B cell (primary cell): Measurements from ENCODE around the gene HYPK. TPM values are rescaled to one million over a fixed set of nuclear protein-coding genes. Genes with fewer than 3 reads are reported as not detected.

Experiments used
- ATAC-seq: fragments of 200-7000 bp; cut with Tn5 transposase; one replicate; pipeline ENCODE4 v1.10.0; 2021; ENCODE audit warnings: low read depth, mild to moderate bottlenecking, moderate number of reproducible peaks, moderate library complexity
- CTCF ChIA-PET: fragments of 350-600 bp; sonication (Branson Sonifier 250); formaldehyde crosslinking; loops from one replicate; lab custom pipeline; 2021; ENCODE audit warnings: antibody characterized with exemption, inconsistent platforms; lab: Charles Lee
- POLR2A ChIA-PET: fragments of 350-600 bp; sonication (Branson Sonifier 250); formaldehyde crosslinking; loops from one replicate; lab custom pipeline; 2021; ENCODE audit warnings: antibody characterized with exemption; lab: Charles Lee
- DNase-seq: peaks from one replicate; pipeline ENCODE4 v3.0.0; 2013
- H2AFZ ChIP-seq: 2 replicates; pipeline ENCODE4 v1.6.1; 2012; ENCODE audit warnings: mild to moderate bottlenecking, low read depth, low read length; ENCODE audit not compliant: insufficient read depth, poor library complexity, severe bottlenecking
- H3K27ac ChIP-seq, 2 donors: 1 replicate in 1 of 2; 2 replicates in 1 of 2; pipeline ENCODE4 v1.5.1; 2012 to 2013; ENCODE audit warnings: low read length in 2 of 2, mild to moderate bottlenecking in 2 of 2, moderate library complexity in 1 of 2
- H3K27me3 ChIP-seq, 4 experiments: fragments of 200-600 bp in 1 of 4; sonication (generic) in 1 of 4; replicated peaks in 1 of 4; 1 replicate in 2 of 4; 2 replicates in 2 of 4; pipeline versions ENCODE4 v1.6.1 to v1.7.0; 2013 to 2016; ENCODE audit warnings: low read length in 3 of 4, mild to moderate bottlenecking in 2 of 4, mixed read lengths in 1 of 4, moderate library complexity in 1 of 4; ENCODE audit not compliant: insufficient read depth in 4 of 4, control insufficient read depth in 3 of 4; ENCODE audit errors: control extremely low read depth in 1 of 4
- H3K36me3 ChIP-seq, 2 experiments: replicated peaks in 1 of 2; 1 replicate in 1 of 2; 2 replicates in 1 of 2; pipeline versions ENCODE4 v1.6.1 to v1.7.1; 2013; ENCODE audit warnings: low read length in 1 of 2; ENCODE audit not compliant: insufficient read depth in 2 of 2, control insufficient read depth in 1 of 2; ENCODE audit errors: control extremely low read depth in 1 of 2, extremely low read depth in 1 of 2
- H3K4me1 ChIP-seq, 2 donors: fragments of 200-600 bp in 1 of 2; sonication (generic) in 1 of 2; 1 replicate in 1 of 2; 2 replicates in 1 of 2; pipeline versions ENCODE4 v1.5.1 to v1.6.1; 2013 to 2017; ENCODE audit warnings: low read length in 2 of 2; ENCODE audit not compliant: control insufficient read depth in 2 of 2, insufficient read depth in 2 of 2
- H3K4me2 ChIP-seq: replicated peaks from 2 replicates; pipeline ENCODE3; 2012; ENCODE audit warnings: mild to moderate bottlenecking, low read depth, low read length; ENCODE audit not compliant: poor library complexity, severe bottlenecking
- H3K4me3 ChIP-seq, 5 experiments: fragments of 200-600 bp in 1 of 5; sonication (generic) in 1 of 5; 1 replicate in 3 of 5; 2 replicates in 2 of 5; pipeline versions ENCODE4 v1.5.1 to v1.7.0; 2011 to 2016; ENCODE audit warnings: low read length in 4 of 5, mild to moderate bottlenecking in 4 of 5, low read depth in 2 of 5, control low read depth in 1 of 5, moderate library complexity in 1 of 5; ENCODE audit not compliant: insufficient read depth in 1 of 5; ENCODE audit errors: control extremely low read depth in 1 of 5, extremely low read depth in 1 of 5
- H3K79me2 ChIP-seq: fragments of 200-600 bp; sonication (generic); one replicate; pipeline ENCODE4 v1.6.0; 2016; ENCODE audit warnings: low read length; ENCODE audit not compliant: control insufficient read depth, insufficient read depth
- H3K9ac ChIP-seq: fragments of 200-600 bp; sonication (generic); 2 replicates; pipeline ENCODE4 v1.6.1; 2017; ENCODE audit warnings: mild to moderate bottlenecking, low read length, moderate library complexity
- H3K9me3 ChIP-seq, 3 donors: one replicate each; pipeline versions ENCODE4 v1.6.1 to v1.7.1; 2013; ENCODE audit warnings: low read length in 2 of 3; ENCODE audit not compliant: control insufficient read depth in 2 of 3, insufficient read depth in 1 of 3; ENCODE audit errors: control extremely low read depth in 1 of 3
- H4K20me1 ChIP-seq: 2 replicates; pipeline ENCODE4 v1.6.0; 2012; ENCODE audit warnings: mild to moderate bottlenecking, low read length; ENCODE audit not compliant: insufficient read depth, control insufficient read depth, poor library complexity, severe bottlenecking
- H3K27ac Mint-ChIP-seq: one replicate; pipeline ENCODE4 v1.8.0; 2021; ENCODE audit warnings: mixed read lengths
- H3K27me3 Mint-ChIP-seq: one replicate; pipeline ENCODE4 v1.8.0; 2021; ENCODE audit warnings: mixed read lengths
- H3K4me1 Mint-ChIP-seq: one replicate; pipeline ENCODE4 v1.8.0; 2021; ENCODE audit warnings: mixed read lengths
- H3K4me3 Mint-ChIP-seq: one replicate; pipeline ENCODE4 v1.8.0; 2021; ENCODE audit warnings: mixed read lengths
- H3K9me3 Mint-ChIP-seq: one replicate; pipeline ENCODE4 v1.8.0; 2022; ENCODE audit warnings: mixed read lengths; ENCODE audit not compliant: insufficient read depth
- CTCF ChIP-seq: fragments of 200-600 bp; IDR thresholded peaks from one replicate; pipeline ENCODE4 v1.8.0; 2022; ENCODE audit warnings: antibody characterized with exemption, mild to moderate bottlenecking
- EZH2 ChIP-seq: IDR thresholded peaks from 2 replicates; pipeline ENCODE4 v1.6.1; 2012; ENCODE audit warnings: borderline replicate concordance, low read depth, mild to moderate bottlenecking, moderate library complexity, low read length; ENCODE audit not compliant: insufficient read depth, poor library complexity, severe bottlenecking
- WGBS: methylation state at CpG from one replicate; pipeline ENCODE4 v1.1.5; 2013; ENCODE audit warnings: missing lambda C conversion rate; ENCODE audit not compliant: insufficient coverage; 5-methylcytosine and 5-hydroxymethylcytosine counted together
- intact Hi-C: fragments of 100-400 bp; cut with micrococcal nuclease; formaldehyde crosslinking; loops from one replicate; pipeline ENCODE4 v1.10.0; 2022
- polyA plus RNA-seq: library from polyadenylated mRNA; depleted of rRNA; stranded (reverse); fragments of >200 nt; gene quantifications from 2 replicates; pipeline ENCODE4 v1.2.3, GENCODE V29; 2012
- total RNA-seq, 2 donors: library from RNA; stranded (reverse); fragments of 120-200 nt in 1 of 2; gene quantifications; 1 replicate in 1 of 2; 2 replicates in 1 of 2; pipeline versions ENCODE4 v1.2.3 to v1.2.4, GENCODE V29; 2013 to 2022

Gene HYPK
- total and polyA plus RNA-seq, 2 donors (not counting 1 experiment from before 2014, with no cell fraction given), result 23.5 to 25.7 TPM

- Histone ChIP-seq H3K27me3 (no peaks in the 10 kb centered on the region), H3K79me2 (peaks cover 37% of the 10 kb centered on the region), H3K4me2 (peak overlapping the region; percentile 43), H3K9ac (no peak overlapping the region), H4K20me1 (peaks cover 15% of the 10 kb centered on the region), H3K4me3 (peak overlapping the region in 1 of 5 experiments; percentile 9), H3K4me1 (peaks cover 37 to 64% of the 10 kb centered on the region in 2 donors), H3K9me3 (peaks cover 0 to 6% (median 0%) of the 10 kb centered on the region in 3 donors), H3K27ac (peak overlapping the region; percentile 71 to 75), H3K36me3 (peaks cover 0 to 14% of the 10 kb centered on the region in 2 experiments), H2AFZ (no peak overlapping the region)
- H3K4me3 Mint-ChIP-seq, result peak overlapping the region; percentile 77
- peak overlapping the region; percentile 87 for H3K27ac Mint-ChIP-seq
- POLR2A ChIA-PET, result interaction anchor here (0.7 to 5.3 kb wide), 4 partner anchors 11 to 40 kb away, joined by 3 to 72 read pairs (median 3); partner anchors contain the start of genes ELL3 and HYPK
- H3K4me1 Mint-ChIP-seq, result peaks cover 49% of the 10 kb centered on the region
- WGBS, result 20% methylated on average over 1 of the region's 3 CpGs
- H3K9me3 Mint-ChIP-seq, result no peaks in the 10 kb centered on the region
- intact Hi-C loops, result no loop called here
- CTCF ChIA-PET, result interaction anchor here (1.1 to 8.7 kb wide), 5 partner anchors 8 to 35 kb away, joined by 4 to 150 read pairs (median 5); partner anchors contain the start of genes ELL3, MFAP1 and SERINC4
- ATAC-seq (peak; percentile 17), DNase-seq (peak; percentile 79)
- TF ChIP-seq EZH2, result no peak
- TF ChIP-seq CTCF, result no peak
- H3K27me3 Mint-ChIP-seq, result no peaks in the 10 kb centered on the region
Observed at GRCh38 chr15:43789409-43789808, 11.0 kb upstream of the HYPK start.
